Measurements from ENCODE around the gene TOP3A. TPM values are rescaled to one million over a fixed set of nuclear protein-coding genes. Genes with fewer than 3 reads are reported as not detected.

TOP3A gene
- total RNA-seq, 1 experiment from 2014 or later, result 68.7 TPM

GRCh38 chr17:18250259-18250658 lies 64.5 kb downstream of the TOP3A start:
- Histone ChIP-seq H3T11ph (ENCODE audit: low read length) (no peak overlapping the region), H4K5ac (ENCODE audit: insufficient read length, low read depth, low read length) (no peak overlapping the region), H2AK5ac (ENCODE audit: insufficient read length, low read length) (no peak overlapping the region), H3K4ac (ENCODE audit: low read depth, low read length) (no peak overlapping the region), H2BK5ac (ENCODE audit: insufficient read length, low read length) (no peak overlapping the region), H3K23ac (ENCODE audit: insufficient read length, low read depth, low read length) (no peak overlapping the region), H3K4me2 (ENCODE audit: insufficient read depth, insufficient read length, low read length) (no peak overlapping the region), H2AFZ (ENCODE audit: low read length) (no peak overlapping the region), H3K4me1 (ENCODE audit: insufficient read depth, low read length) (peaks cover 3% of the 10 kb centered on the region; the same call in 1 of the 2 replicates), H3K9ac (ENCODE audit: extremely low read depth, insufficient read length, low read length) (no peak overlapping the region), H2BK120ac (ENCODE audit: low read depth, low read length, poor library complexity, severe bottlenecking) (no peak overlapping the region), H2BK20ac (ENCODE audit: low read depth, low read length, poor library complexity, severe bottlenecking) (no peak overlapping the region), H3K79me2 (ENCODE audit: insufficient read depth, low read length) (no peaks in the 10 kb centered on the region), H3K56ac (ENCODE audit: insufficient read length, low read depth, low read length) (no peak overlapping the region), H4K20me1 (ENCODE audit: control insufficient read depth, insufficient read depth, insufficient read length) (no peaks in the 10 kb centered on the region), H2BK12ac (ENCODE audit: insufficient read length, low read depth, low read length) (no peak overlapping the region), H3K23me2 (ENCODE audit: insufficient read length, low read depth, low read length, poor library complexity, severe bottlenecking) (no peaks in the 10 kb centered on the region), H3K79me1 (ENCODE audit: insufficient read depth, low read depth, low read length, poor library complexity, severe bottlenecking) (no peaks in the 10 kb centered on the region), H2BK15ac (ENCODE audit: low read depth, low read length) (no peak overlapping the region), H3K9me3 (ENCODE audit: control insufficient read depth, low read depth, low read length) (no peaks in the 10 kb centered on the region), H3K27me3 (ENCODE audit: insufficient read depth, low read length) (no peaks in the 10 kb centered on the region), H4K8ac (replicated peaks; ENCODE audit: insufficient read length, low read depth, low read length) (no peak overlapping the region), H3K27ac (ENCODE audit: insufficient read length, low read depth, low read length) (no peak overlapping the region), H4K91ac (ENCODE audit: insufficient read length, low read depth, low read length) (no peak overlapping the region), H3K18ac (ENCODE audit: insufficient read length, low read depth, low read length) (no peak overlapping the region), H3K14ac (ENCODE audit: insufficient read depth, low read length) (no peak overlapping the region)
- H3K27ac Mint-ChIP-seq, result peak overlapping the region in 1 of 3 experiments; percentile 35; a peak in 2 of 7 replicates
- H3K27me3 Mint-ChIP-seq (ENCODE audit: low read depth), result no peaks in the 10 kb centered on the region; the same call in 1 of the 2 replicates
- no CpG with 5 or more reads among the region's 9 CpGs for WGBS (ENCODE audit: extremely low coverage, insufficient read length, low lambda C conversion rate)
- H3K4me1 Mint-ChIP-seq, result peaks cover 15 to 26% of the 10 kb centered on the region in 2 experiments
- no peak overlapping the region; a peak in 1 of 5 replicates for H3K4me3 Mint-ChIP-seq
- H3K36me3 Mint-ChIP-seq (ENCODE audit: insufficient read depth in 1 of 3, low read depth in 3 of 3), result peaks cover 31 to 92% (median 88%) of the 10 kb centered on the region in 3 experiments; a peak in 6 of 7 replicates
- no peaks in the 10 kb centered on the region; a peak in 1 of 5 replicates for H3K9me3 Mint-ChIP-seq
- DNase-seq, result no peak
- TF ChIP-seq CTCF (conservative IDR thresholded peaks at IDR 0.05), result no peak
